ENCODE measurements around the gene LRRTM3.

LRRTM3 gene

GRCh38 chr10:67119651-67120050 lies 193.8 kb downstream of the LRRTM3 start:
- no peak for DNase-seq (ENCODE audit: low read depth in 2 of 2)

- DNase-seq (ENCODE audit: low read depth in 2 of 2), result no peak
Measured at GRCh38 chr10:67127441-67127840, 201.6 kb downstream of the LRRTM3 start.

- DNase-seq (ENCODE audit: low read depth in 2 of 2), result no peak
Measured at GRCh38 chr10:67140641-67141040, 214.8 kb downstream of the LRRTM3 start.

- no peak for DNase-seq (ENCODE audit: low read depth in 2 of 2)
Measured at GRCh38 chr10:67141300-67141699, 215.5 kb downstream of the LRRTM3 start.

- no peak for DNase-seq (ENCODE audit: low read depth in 2 of 2)
Measured at GRCh38 chr10:67144530-67144929, 218.7 kb downstream of the LRRTM3 start.

All from stimulated activated CD8-positive, alpha-beta memory T cell treated with anti-CD3 and anti-CD28 coated beads, Interleukin-15, amount 100 ng/mL, for 4 hours (primary cell).